GM23338 (cell line): ENCODE measurements around the gene NELFCD. TPM values are rescaled to one million over a fixed set of nuclear protein-coding genes. Genes with fewer than 3 reads are reported as not detected.

Experiments
- ATAC-seq: fragments of 200-7000 bp; cut with Tn5 transposase; 3 replicates; pipeline ENCODE4 v1.9.1; 2020
- DNase-seq: peaks from one replicate; pipeline ENCODE4 v3.0.0-alpha.2; 2015; ENCODE audit warnings: low spot score
- H2AFZ ChIP-seq: fragments of 200-600 bp; sonication (generic); 2 replicates; pipeline ENCODE4 v1.8.0; 2016; ENCODE audit warnings: antibody characterized with exemption, mild to moderate bottlenecking, moderate library complexity
- H3F3A ChIP-seq: fragments of 200-600 bp; sonication (generic); replicated peaks from 2 replicates; pipeline ENCODE4 v1.8.0; 2017; ENCODE audit warnings: antibody characterized with exemption, mixed run types, low read depth
- H3K27ac ChIP-seq: fragments of 200-600 bp; sonication (generic); 2 replicates; pipeline ENCODE4 v1.6.1; 2016; ENCODE audit warnings: low read depth
- H3K27me3 ChIP-seq: fragments of 200-600 bp; sonication (generic); 2 replicates; pipeline ENCODE4 v1.8.0; 2016; ENCODE audit warnings: mild to moderate bottlenecking, mixed run types, moderate library complexity; ENCODE audit not compliant: insufficient read depth
- H3K36me3 ChIP-seq: fragments of 200-600 bp; sonication (generic); 2 replicates; pipeline ENCODE4 v1.8.0; 2016; ENCODE audit warnings: mild to moderate bottlenecking; ENCODE audit not compliant: insufficient read depth
- H3K4me1 ChIP-seq: fragments of 200-600 bp; sonication (generic); 2 replicates; pipeline ENCODE4 v1.8.0; 2016; ENCODE audit warnings: mild to moderate bottlenecking, moderate library complexity; ENCODE audit not compliant: insufficient read depth
- H3K4me2 ChIP-seq: fragments of 200-600 bp; sonication (generic); 2 replicates; pipeline ENCODE4 v1.7.1; 2017; ENCODE audit warnings: mixed run types
- H3K4me3 ChIP-seq: fragments of 200-600 bp; sonication (generic); 2 replicates; pipeline ENCODE4 v1.6.1; 2016; ENCODE audit warnings: mixed run types
- H3K79me2 ChIP-seq: fragments of 200-600 bp; sonication (generic); replicated peaks from 2 replicates; pipeline ENCODE4 v1.8.0; 2017; ENCODE audit warnings: mild to moderate bottlenecking; ENCODE audit not compliant: insufficient read depth
- H3K9me2 ChIP-seq: fragments of 200-600 bp; sonication (generic); 2 replicates; pipeline ENCODE4 v1.8.0; 2017; ENCODE audit not compliant: insufficient read depth
- H4K20me1 ChIP-seq: fragments of 200-600 bp; sonication (generic); replicated peaks from 2 replicates; pipeline ENCODE4 v1.8.0; 2017; ENCODE audit warnings: mild to moderate bottlenecking; ENCODE audit not compliant: insufficient read depth
- H3K27ac Mint-ChIP-seq: 2 replicates; pipeline ENCODE4 v1.8.0; 2020; ENCODE audit warnings: inconsistent platforms, mild to moderate bottlenecking, moderate library complexity, mixed read lengths
- H3K27me3 Mint-ChIP-seq: 3 replicates; pipeline ENCODE4 v1.8.0; 2022; ENCODE audit warnings: low read depth, mild to moderate bottlenecking, moderate library complexity, mixed read lengths, inconsistent platforms; ENCODE audit not compliant: insufficient read depth, poor library complexity
- H3K36me3 Mint-ChIP-seq: 3 replicates; pipeline ENCODE4 v1.8.0; 2021; ENCODE audit warnings: low read depth, mild to moderate bottlenecking, inconsistent platforms, moderate library complexity, mixed read lengths
- H3K4me1 Mint-ChIP-seq: 3 replicates; pipeline ENCODE4 v1.8.0; 2020; ENCODE audit warnings: mild to moderate bottlenecking, inconsistent platforms, mixed read lengths
- H3K4me3 Mint-ChIP-seq: 3 replicates; pipeline ENCODE4 v1.8.0; 2021; ENCODE audit warnings: moderate library complexity, mild to moderate bottlenecking, inconsistent platforms, mixed read lengths
- H3K9me3 Mint-ChIP-seq: 3 replicates; pipeline ENCODE4 v1.8.0; 2020; ENCODE audit warnings: moderate library complexity, mild to moderate bottlenecking, inconsistent platforms, mixed read lengths
- CREB1 ChIP-seq: fragments of 250-450 bp; sonication (Bioruptor Pico); IDR thresholded peaks from 2 replicates; pipeline ENCODE4 v1.5.0; 2020; ENCODE audit warnings: low read depth, mild to moderate bottlenecking, moderate library complexity
- CTCF ChIP-seq, 2 experiments: fragments of 200-600 bp in 1 of 2; sonication (generic) in 1 of 2; conservative IDR thresholded peaks; 2 replicates each; pipeline versions ENCODE4 v1.5.1 to v1.6.1; 2016 to 2017; ENCODE audit warnings: antibody characterized with exemption in 2 of 2, low read depth in 2 of 2, mild to moderate bottlenecking in 2 of 2, moderate library complexity in 1 of 2
- ETS1 ChIP-seq: IDR thresholded peaks from 2 replicates; pipeline ENCODE4 v1.6.1; 2016; ENCODE audit warnings: antibody characterized with exemption
- EZH2 ChIP-seq: fragments of 200-600 bp; sonication (generic); IDR thresholded peaks from one replicate; pipeline ENCODE4 v1.8.0; 2017; ENCODE audit warnings: antibody characterized with exemption, mild to moderate bottlenecking, low read depth; ENCODE audit not compliant: unreplicated experiment
- EZH2phosphoT487 ChIP-seq: fragments of 200-600 bp; sonication (generic); IDR thresholded peaks from one replicate; pipeline ENCODE4 v1.8.1; 2018; ENCODE audit warnings: antibody characterized with exemption; ENCODE audit not compliant: unreplicated experiment
- JUNB ChIP-seq: IDR thresholded peaks from one replicate; pipeline ENCODE4 v1.6.1; 2016; ENCODE audit warnings: antibody characterized with exemption; ENCODE audit not compliant: unreplicated experiment
- NANOG ChIP-seq: IDR thresholded peaks from 2 replicates; pipeline ENCODE4 v1.6.1; 2016; ENCODE audit warnings: antibody characterized with exemption, borderline replicate concordance
- POLR2AphosphoS5 ChIP-seq: IDR thresholded peaks from 2 replicates; pipeline ENCODE4 v1.6.1; 2016; ENCODE audit warnings: antibody characterized with exemption, low read depth
- REST ChIP-seq: IDR thresholded peaks from one replicate; pipeline ENCODE4 v1.6.1; 2018; ENCODE audit warnings: antibody characterized with exemption; ENCODE audit not compliant: unreplicated experiment
- STAT1 ChIP-seq: IDR thresholded peaks from one replicate; pipeline ENCODE4 v1.6.1; 2016; ENCODE audit warnings: antibody characterized with exemption; ENCODE audit not compliant: unreplicated experiment
- ZNF114 ChIP-seq: fragments of 250-450 bp; sonication (Bioruptor Pico); IDR thresholded peaks from 2 replicates; pipeline ENCODE4 v1.5.0; 2020; ENCODE audit warnings: mild to moderate bottlenecking, moderate library complexity
- ZNF331 ChIP-seq: fragments of 250-450 bp; sonication (Bioruptor Pico); IDR thresholded peaks from 2 replicates; pipeline ENCODE4 v1.5.0; 2020; ENCODE audit warnings: low read depth, mild to moderate bottlenecking, moderate library complexity
- polyA plus RNA-seq: library from polyadenylated mRNA; unstranded; fragments of >200 nt; fragmentation: Nextera tagmentation; extraction: Ambion mirVana; gene quantifications from 2 replicates; pipeline ENCODE4 v1.2.1, GENCODE V29; 2016
- total RNA-seq: library from RNA; depleted of rRNA; stranded (reverse); fragments of >200 nt; shearing (Covaris generic); gene quantifications from 2 replicates; pipeline ENCODE4 v1.2.3, GENCODE V29; 2014

The NELFCD gene
- total and polyA plus RNA-seq, 2 experiments from 2014 or later = 52.9 to 75.8 TPM

GRCh38 chr20:58991715-58992114 is 10.7 kb downstream of the NELFCD start (continued):
- TF ChIP-seq REST = no peak

- Histone ChIP-seq H3K79me2 (no peaks in the 10 kb centered on the region), H3K9me2 (no peaks in the 10 kb centered on the region), H3K27ac (no peak overlapping the region), H3F3A (peaks cover 3% of the 10 kb centered on the region; the same call in 1 of the 2 replicates), H4K20me1 (peaks cover 4% of the 10 kb centered on the region; the same call in 1 of the 2 replicates), H3K4me1 (no peaks in the 10 kb centered on the region), H3K4me2 (no peak overlapping the region), H3K36me3 (peaks cover 56% of the 10 kb centered on the region), H3K4me3 (no peak overlapping the region), H3K27me3 (no peaks in the 10 kb centered on the region), H2AFZ (no peak overlapping the region)
- Mint-ChIP-seq H3K9me3 (no peaks in the 10 kb centered on the region), H3K4me1 (no peaks in the 10 kb centered on the region), H3K4me3 (no peak overlapping the region), H3K27ac (no peak overlapping the region), H3K27me3 (peaks cover 6% of the 10 kb centered on the region), H3K36me3 (peaks cover 88% of the 10 kb centered on the region)
- ATAC-seq = no peak
- no peak for DNase-seq
- TF ChIP-seq NANOG = no peak
- no peak for TF ChIP-seq ZNF114 (CRISPR knock-in tag)
- no peak for TF ChIP-seq EZH2
- no peak for TF ChIP-seq POLR2AphosphoS5
- no peak for TF ChIP-seq JUNB
- no peak for TF ChIP-seq CREB1 (CRISPR knock-in tag)
- TF ChIP-seq ETS1 = no peak
- TF ChIP-seq EZH2phosphoT487 = no peak
- no peak for TF ChIP-seq STAT1
- TF ChIP-seq ZNF331 (CRISPR knock-in tag) = no peak
- no peak for TF ChIP-seq REST
- TF ChIP-seq CTCF (conservative IDR thresholded peaks at IDR 0.05; ENCODE audit: low read depth in 2 of 2) = no peak
Measured at GRCh38 chr20:58992911-58993310, 11.9 kb downstream of the NELFCD start.
